ENCODE results near the gene PDK4. TPM values are rescaled to one million over a fixed set of nuclear protein-coding genes. Genes with fewer than 3 reads are reported as not detected.

Gene PDK4
- total and polyA plus RNA-seq, 9 of the 15 experiments (the other 6 are each of a cell fraction or from before 2014, with no cell fraction given) = 0.03 to 0.24 (median 0.08) TPM; not detected in 2

GRCh38 chr7:95535662-95536061 lies 60.7 kb downstream of the PDK4 start:
- TF ChIP-seq EWSR1 (IDR thresholded peaks at IDR 0.05; ENCODE audit: borderline replicate concordance, low read depth, partially characterized antibody) (no peak), TAF7 (tag; IDR thresholded peaks at IDR 0.05) (no peak), ZZZ3 (IDR thresholded peaks at IDR 0.05) (no peak), SPI1 (IDR thresholded peaks at IDR 0.05; ENCODE audit: borderline replicate concordance, low read depth, low read length) (no peak), PURB (CRISPR knock-in tag; IDR thresholded peaks at IDR 0.05; ENCODE audit: low read depth) (no peak), KLF10 (CRISPR knock-in tag; IDR thresholded peaks at IDR 0.05) (no peak), TBL1XR1 (IDR thresholded peaks at IDR 0.05; ENCODE audit: low read length in 2 of 2) (no peak), NELFE (IDR thresholded peaks at IDR 0.05; ENCODE audit: insufficient read depth, insufficient read length) (no peak), TAF15 (IDR thresholded peaks at IDR 0.05; ENCODE audit: low read depth, low read length) (no peak), NCOA1 (IDR thresholded peaks at IDR 0.05; ENCODE audit: low read depth) (no peak), CAMTA2 (CRISPR knock-in tag; conservative IDR thresholded peaks at IDR 0.05) (no peak), MECOM (CRISPR knock-in tag; IDR thresholded peaks at IDR 0.05) (no peak), NR2C2 (CRISPR knock-in tag; IDR thresholded peaks at IDR 0.05) (no peak), NR2C2 (tag; IDR thresholded peaks at IDR 0.05) (no peak), ZKSCAN3 (CRISPR knock-in tag; IDR thresholded peaks at IDR 0.05) (no peak), ZNF511 (CRISPR knock-in tag; IDR thresholded peaks at IDR 0.05) (no peak), MAFF (IDR thresholded peaks at IDR 0.05; ENCODE audit: low read length) (no peak), ID3 (CRISPR knock-in tag; IDR thresholded peaks at IDR 0.05) (no peak), ID3 (tag; IDR thresholded peaks at IDR 0.05) (no peak), ZNF24 (IDR thresholded peaks at IDR 0.05) (no peak), SNIP1 (IDR thresholded peaks at IDR 0.05; ENCODE audit: low read depth) (no peak), HNRNPK (IDR thresholded peaks at IDR 0.05; ENCODE audit: low read depth, low read length, poor library complexity, severe bottlenecking) (no peak)
- H3K4me2 ChIP-seq (ENCODE audit: insufficient read depth, low read length) = no peak overlapping the region
- 0% methylated on average over 1 of the region's 1 CpG for WGBS (ENCODE audit: insufficient coverage, low coverage, missing lambda C conversion rate)
- POLR2A ChIA-PET = interaction anchor here (1.5 kb wide), 1 partner anchor 150 kb away, joined by 3 read pairs; no protein-coding TSS in a partner anchor
- no peaks in the 10 kb centered on the region for H3K36me3 ChIP-seq (ENCODE audit: control insufficient read depth, insufficient read depth, low read length)
- CTCF ChIA-PET (ENCODE audit: low intra/inter-chr PET ratio) = no interaction called here
- H4K20me1 ChIP-seq (replicated peaks; ENCODE audit: control insufficient read depth, insufficient read depth, low read length) = no peaks in the 10 kb centered on the region
- in situ Hi-C loops (cut with MboI) (no loop called here), intact Hi-C loops (cut with micrococcal nuclease) (no loop called here)
- H3K9me1 ChIP-seq (ENCODE audit: control insufficient read depth, insufficient read depth, low read length) = no peaks in the 10 kb centered on the region
- no peaks in the 10 kb centered on the region for H3K27me3 ChIP-seq (ENCODE audit: control insufficient read depth in 2 of 2, insufficient read depth in 2 of 2, low read length in 2 of 2)
- no peaks in the 10 kb centered on the region for H3K79me2 ChIP-seq (ENCODE audit: control insufficient read depth, insufficient read depth, low read length)
- no peak for ATAC-seq
- H3K4me3 ChIP-seq = no peak overlapping the region
- no peaks in the 10 kb centered on the region for H3K9me3 ChIP-seq (replicated peaks; ENCODE audit: control insufficient read depth, insufficient read depth, low read depth, low read length)
- no TSS peak for BruUV-seq (replicated peaks)
- no peak for DNase-seq (ENCODE audit: extremely low read depth in 1 of 4, low spot score in 3 of 4)
- H3K27ac ChIP-seq (ENCODE audit: extremely low read depth, low read depth, low read length) = no peak overlapping the region
- H2AFZ ChIP-seq (ENCODE audit: low read depth, low read length) = no peak overlapping the region
- no peaks in the 10 kb centered on the region for H3K4me1 ChIP-seq (replicated peaks in 1 of 2; ENCODE audit: control insufficient read depth in 2 of 2, insufficient read depth in 2 of 2, low read length in 2 of 2)
- FAIRE-seq = no peak
- H3K9ac ChIP-seq (ENCODE audit: insufficient read depth in 1 of 2, low read depth in 2 of 2, low read length in 2 of 2) = no peak overlapping the region

Measured in K562 (cell line).